ENCODE results near the gene PPP1R12A.
"Not testable (repeated sequence)": the region's sequence is repeated elsewhere in the genome, so short reads cannot be mapped to it uniquely, and the experiment has no call there.

GRCh38 chr12:79784366-79785065, 150.4 kb downstream of the PPP1R12A start:
- TF ChIP-seq CTCF (IDR thresholded peaks at IDR 0.05 in 8 of 11, conservative IDR thresholded peaks at IDR 0.05 in 3 of 11); POLR2AphosphoS5 (IDR thresholded peaks at IDR 0.05); POLR2A (IDR thresholded peaks at IDR 0.05): not testable (repeated sequence)
